ENCODE data around the gene RASSF4.

RASSF4 gene

DNA sequence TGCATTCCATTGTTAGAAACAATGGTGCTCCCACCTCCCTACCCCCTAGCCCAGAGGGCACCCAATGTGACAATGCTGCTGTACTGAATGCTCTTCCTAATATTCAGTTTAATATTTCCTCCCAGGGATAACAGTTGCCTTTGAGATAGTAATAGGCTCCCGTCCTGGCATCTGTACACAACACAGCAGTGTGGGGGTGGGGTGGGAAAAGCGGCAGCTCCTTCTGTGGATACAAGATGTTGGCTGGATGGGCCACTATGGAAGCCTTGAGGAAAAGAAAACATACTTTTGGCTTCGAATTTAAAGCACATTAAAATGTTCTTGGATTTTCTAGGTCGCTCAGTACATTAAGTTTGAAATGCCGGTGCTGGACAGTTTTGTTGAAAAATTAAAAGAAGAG, 32.0 kb downstream of the RASSF4 start:
- no peak overlapping the region for H3K4me3 ChIP-seq (ENCODE audit: low read depth, low read length)
- TF ChIP-seq, protein P1, sequence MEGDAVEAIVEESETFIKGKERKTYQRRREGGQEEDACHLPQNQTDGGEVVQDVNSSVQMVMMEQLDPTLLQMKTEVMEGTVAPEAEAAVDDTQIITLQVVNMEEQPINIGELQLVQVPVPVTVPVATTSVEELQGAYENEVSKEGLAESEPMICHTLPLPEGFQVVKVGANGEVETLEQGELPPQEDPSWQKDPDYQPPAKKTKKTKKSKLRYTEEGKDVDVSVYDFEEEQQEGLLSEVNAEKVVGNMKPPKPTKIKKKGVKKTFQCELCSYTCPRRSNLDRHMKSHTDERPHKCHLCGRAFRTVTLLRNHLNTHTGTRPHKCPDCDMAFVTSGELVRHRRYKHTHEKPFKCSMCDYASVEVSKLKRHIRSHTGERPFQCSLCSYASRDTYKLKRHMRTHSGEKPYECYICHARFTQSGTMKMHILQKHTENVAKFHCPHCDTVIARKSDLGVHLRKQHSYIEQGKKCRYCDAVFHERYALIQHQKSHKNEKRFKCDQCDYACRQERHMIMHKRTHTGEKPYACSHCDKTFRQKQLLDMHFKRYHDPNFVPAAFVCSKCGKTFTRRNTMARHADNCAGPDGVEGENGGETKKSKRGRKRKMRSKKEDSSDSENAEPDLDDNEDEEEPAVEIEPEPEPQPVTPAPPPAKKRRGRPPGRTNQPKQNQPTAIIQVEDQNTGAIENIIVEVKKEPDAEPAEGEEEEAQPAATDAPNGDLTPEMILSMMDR (IDR thresholded peaks at IDR 0.05; ENCODE audit: borderline replicate concordance, insufficient read depth, low read depth, low read length) = no peak

DNA sequence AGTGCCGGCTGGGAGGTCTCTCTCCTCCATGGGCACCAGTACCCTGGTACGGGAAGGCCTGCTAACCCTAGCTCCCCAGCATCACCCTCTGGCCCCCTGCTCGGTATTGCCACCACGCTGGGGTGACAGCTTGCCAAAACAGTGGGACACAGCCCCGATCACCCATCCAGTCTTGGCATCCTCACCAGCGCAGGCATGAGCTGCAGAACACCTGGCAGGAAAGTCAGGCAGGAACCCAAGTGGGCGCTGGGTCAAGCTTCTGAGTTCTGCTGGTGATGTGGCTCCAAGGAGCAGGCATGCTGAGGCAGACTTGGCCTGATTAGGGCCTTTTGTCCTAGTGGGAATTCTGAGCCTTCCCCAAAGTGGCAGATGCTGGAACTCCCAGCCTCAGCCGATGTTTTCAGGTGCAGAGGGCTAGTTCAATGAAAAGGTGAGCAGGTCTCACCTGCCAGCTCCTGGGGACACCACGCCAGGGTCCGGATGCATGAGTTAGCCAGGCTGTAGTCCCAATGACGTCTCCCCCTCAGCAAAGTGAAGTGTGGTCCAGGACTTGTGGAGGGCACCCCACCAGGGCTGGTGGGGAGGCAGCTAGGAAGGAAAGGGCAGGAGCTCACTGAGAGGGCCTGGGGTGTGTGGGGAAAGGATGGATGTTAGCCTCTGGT, 32.6 kb downstream of the RASSF4 start:
- TF ChIP-seq, protein P1 (IDR thresholded peaks at IDR 0.05; ENCODE audit: borderline replicate concordance, insufficient read depth, low read depth, low read length) = no peak
- H3K4me3 ChIP-seq (ENCODE audit: low read depth, low read length) = no peak overlapping the region

DNA sequence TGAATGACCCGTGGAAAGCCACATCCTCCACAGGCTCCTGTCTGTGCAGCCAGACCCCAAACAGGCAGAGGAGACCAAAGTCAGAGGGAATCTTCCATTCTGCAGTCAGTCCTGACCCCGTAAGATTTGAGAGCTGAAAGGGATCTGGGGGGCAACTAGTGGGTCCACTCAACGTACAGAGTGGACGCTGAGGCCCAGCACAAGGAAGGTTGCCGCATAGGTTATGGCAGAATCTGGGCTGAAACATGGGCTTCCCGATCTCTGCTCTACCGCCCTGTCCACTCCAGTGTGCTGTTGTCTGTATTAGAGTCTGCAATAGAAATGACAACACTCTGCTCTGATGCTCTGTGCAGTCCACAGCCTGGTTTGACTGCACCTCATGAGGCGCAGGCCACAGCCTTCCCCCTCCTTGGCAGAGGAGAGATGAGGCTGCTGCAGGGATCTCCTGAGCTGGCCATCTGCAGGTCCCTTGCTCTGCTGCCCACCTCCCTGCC, 33.2 kb downstream of the RASSF4 start:
- TF ChIP-seq, protein P1 (IDR thresholded peaks at IDR 0.05; ENCODE audit: borderline replicate concordance, insufficient read depth, low read depth, low read length) = no peak

DNA sequence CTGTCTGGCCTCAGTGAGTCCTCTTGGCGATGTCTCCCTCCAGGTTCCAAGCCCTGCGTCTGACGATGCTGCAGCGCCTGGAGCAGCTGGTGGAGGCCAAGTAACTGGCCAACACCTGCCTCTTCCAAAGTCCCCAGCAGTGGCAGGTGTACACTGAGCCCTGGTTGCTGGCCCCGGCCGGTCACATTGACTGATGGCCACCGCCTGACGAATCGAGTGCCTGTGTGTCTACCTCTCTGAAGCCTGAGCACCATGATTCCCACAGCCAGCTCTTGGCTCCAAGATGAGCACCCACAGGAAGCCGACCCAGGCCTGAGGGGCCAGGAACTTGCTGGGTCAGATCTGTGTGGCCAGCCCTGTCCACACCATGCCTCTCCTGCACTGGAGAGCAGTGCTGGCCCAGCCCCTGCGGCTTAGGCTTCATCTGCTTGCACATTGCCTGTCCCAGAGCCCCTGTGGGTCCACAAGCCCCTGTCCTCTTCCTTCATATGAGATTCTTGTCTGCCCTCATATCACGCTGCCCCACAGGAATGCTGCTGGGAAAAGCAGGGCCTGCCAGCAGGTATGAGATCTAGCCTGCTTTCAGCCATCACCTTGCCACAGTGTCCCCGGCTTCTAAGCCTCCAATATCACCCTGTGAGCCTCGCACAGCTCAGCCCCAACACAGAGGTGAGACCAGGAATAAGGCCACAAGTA, 33.8 kb downstream of the RASSF4 start:
- TF ChIP-seq, protein P1 (IDR thresholded peaks at IDR 0.05; ENCODE audit: borderline replicate concordance, insufficient read depth, low read depth, low read length) = no peak
- H3K4me3 ChIP-seq (ENCODE audit: low read depth, low read length) = no peak overlapping the region

More for the DNA sequence above, 33.2 kb downstream of the RASSF4 start:
- H3K4me3 ChIP-seq (ENCODE audit: low read depth, low read length) = no peak overlapping the region

DNA sequence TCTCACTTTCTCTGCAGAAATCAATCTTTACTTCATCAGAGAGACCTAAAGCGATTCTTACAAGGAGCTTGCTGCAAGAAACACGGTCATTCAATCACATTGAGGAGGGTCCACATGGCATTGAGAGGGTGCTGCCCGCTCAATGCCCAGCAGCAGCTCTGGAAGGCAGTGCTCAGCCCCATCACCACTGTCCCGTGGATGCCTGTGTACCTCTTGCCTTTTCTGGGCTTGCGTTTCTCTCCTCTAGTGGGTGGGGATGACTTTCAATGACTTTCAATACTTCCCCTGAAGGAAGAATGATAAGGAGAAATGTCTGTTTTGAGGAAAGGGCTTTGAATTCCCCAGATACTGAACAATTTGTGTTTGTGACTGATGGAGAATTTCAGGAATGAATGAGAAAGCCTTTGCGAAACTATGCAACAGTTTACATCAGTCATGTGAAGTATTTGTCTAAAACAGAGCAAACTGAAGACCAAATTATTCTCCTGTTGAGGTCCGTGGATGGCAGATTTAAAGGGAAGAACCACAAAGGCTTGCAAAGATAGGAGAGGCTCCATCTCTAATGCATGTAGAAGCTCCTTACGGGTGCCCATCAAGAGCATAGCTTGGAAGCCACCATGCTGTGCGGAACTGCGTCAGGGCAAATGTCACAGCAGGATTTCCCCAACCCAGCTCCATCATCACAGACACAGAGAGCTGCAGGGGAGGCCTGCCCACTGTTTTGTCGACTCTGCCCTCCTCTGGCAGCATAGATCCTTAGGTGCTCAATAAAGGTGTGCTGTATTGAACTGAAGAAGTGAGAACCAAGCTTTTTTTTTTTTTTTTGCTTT, 34.5 kb downstream of the RASSF4 start:
- TF ChIP-seq, protein P1 (IDR thresholded peaks at IDR 0.05; ENCODE audit: borderline replicate concordance, insufficient read depth, low read depth, low read length) = no peak
- no peak overlapping the region for H3K4me3 ChIP-seq (ENCODE audit: low read depth, low read length)

DNA sequence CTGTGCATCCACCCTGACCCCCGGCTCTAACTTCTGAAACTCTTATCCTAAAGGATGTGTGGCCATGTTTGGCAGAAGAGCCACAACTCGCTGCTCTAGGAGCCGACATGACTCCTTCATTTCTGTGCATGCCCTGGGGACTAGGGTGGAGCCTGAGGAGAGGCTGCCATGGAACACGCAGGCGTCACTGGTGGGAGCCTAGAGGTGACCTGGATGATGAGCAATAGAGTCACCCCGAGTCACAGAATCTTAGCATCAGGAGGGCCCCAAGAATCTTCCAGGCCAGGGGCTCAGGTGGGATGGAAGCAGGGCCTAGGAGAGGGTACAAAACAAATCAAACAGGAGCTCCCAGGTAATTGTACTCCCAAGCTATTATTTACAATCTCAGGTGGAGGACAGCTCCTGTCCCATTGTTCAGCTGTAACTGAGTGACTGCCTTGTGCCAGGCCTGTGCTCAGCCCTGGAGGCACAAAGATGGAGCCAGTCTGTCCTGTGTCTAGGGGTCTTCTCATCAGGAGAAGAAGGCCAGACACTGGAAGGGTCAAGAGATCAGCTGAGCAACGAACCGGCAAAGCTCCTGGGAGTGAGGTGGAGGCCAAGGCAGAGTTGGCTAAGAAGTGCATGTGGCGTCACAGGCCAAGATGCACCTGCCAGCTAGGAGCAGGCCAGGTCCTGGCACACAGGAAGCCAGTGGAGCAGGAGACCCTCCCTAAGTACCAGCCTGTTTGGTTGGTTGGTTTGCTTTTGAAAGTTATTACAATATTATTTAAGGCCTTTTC, 35.3 kb downstream of the RASSF4 start:
- H3K4me3 ChIP-seq (ENCODE audit: low read depth, low read length) = no peak overlapping the region
- TF ChIP-seq, protein P1 (IDR thresholded peaks at IDR 0.05; ENCODE audit: borderline replicate concordance, insufficient read depth, low read depth, low read length) = no peak
